OCI-LY1 (cell line): ENCODE results near the gene COL20A1.

ENCODE experiments used
- EZH2 ChIP-seq: fragments of 200-600 bp; sonication (generic), shearing (Covaris generic); IDR thresholded peaks from 2 replicates; pipeline ENCODE4 v1.8.0; 2017; ENCODE audit warnings: borderline replicate concordance, mixed run types, mild to moderate bottlenecking, antibody characterized with exemption, low read length, moderate library complexity, mixed read lengths
- TF ChIP-seq, protein P1 (sequence below): fragments of 200-600 bp; sonication (generic), shearing (Covaris generic); IDR thresholded peaks from 2 replicates; pipeline ENCODE4 v1.5.1; 2017; ENCODE audit warnings: mild to moderate bottlenecking, antibody characterized with exemption, low read length, moderate library complexity, mixed read lengths

DNA sequence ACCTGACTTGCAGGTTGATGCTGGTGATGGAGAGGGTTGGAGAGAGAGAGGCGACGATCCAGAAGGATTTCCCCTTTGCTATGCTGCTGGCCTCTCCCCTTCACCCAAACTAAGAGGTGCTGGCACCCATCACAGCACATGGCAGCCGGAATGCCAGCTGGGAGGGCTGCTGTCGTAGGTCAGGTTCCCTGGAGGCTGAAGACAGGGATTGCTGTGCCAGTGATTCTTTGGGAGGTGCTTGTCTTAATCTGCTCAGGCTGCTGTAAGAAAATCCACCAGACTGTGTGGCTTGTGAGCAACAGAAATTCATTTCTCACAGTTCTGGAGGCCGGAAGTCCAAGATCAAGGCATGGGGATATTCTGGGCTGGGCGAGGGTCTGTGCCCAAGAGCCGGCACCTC is 24.7 kb upstream of the COL20A1 start:
- TF ChIP-seq EZH2, result no peak
- TF ChIP-seq, protein P1, sequence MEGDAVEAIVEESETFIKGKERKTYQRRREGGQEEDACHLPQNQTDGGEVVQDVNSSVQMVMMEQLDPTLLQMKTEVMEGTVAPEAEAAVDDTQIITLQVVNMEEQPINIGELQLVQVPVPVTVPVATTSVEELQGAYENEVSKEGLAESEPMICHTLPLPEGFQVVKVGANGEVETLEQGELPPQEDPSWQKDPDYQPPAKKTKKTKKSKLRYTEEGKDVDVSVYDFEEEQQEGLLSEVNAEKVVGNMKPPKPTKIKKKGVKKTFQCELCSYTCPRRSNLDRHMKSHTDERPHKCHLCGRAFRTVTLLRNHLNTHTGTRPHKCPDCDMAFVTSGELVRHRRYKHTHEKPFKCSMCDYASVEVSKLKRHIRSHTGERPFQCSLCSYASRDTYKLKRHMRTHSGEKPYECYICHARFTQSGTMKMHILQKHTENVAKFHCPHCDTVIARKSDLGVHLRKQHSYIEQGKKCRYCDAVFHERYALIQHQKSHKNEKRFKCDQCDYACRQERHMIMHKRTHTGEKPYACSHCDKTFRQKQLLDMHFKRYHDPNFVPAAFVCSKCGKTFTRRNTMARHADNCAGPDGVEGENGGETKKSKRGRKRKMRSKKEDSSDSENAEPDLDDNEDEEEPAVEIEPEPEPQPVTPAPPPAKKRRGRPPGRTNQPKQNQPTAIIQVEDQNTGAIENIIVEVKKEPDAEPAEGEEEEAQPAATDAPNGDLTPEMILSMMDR, result no peak
